HG03139 (cell line): Measurements from ENCODE around the gene GNA14.
"Not testable (repeated sequence)": the region's sequence is repeated elsewhere in the genome, so short reads cannot be mapped to it uniquely, and the experiment has no call there.

Experiments used
- ATAC-seq: cut with Tn5 transposase; IDR thresholded peaks from one replicate; pipeline ENCODE4 v1.9.1; 2021; ENCODE audit not compliant: unreplicated experiment

GNA14 gene

DNA sequence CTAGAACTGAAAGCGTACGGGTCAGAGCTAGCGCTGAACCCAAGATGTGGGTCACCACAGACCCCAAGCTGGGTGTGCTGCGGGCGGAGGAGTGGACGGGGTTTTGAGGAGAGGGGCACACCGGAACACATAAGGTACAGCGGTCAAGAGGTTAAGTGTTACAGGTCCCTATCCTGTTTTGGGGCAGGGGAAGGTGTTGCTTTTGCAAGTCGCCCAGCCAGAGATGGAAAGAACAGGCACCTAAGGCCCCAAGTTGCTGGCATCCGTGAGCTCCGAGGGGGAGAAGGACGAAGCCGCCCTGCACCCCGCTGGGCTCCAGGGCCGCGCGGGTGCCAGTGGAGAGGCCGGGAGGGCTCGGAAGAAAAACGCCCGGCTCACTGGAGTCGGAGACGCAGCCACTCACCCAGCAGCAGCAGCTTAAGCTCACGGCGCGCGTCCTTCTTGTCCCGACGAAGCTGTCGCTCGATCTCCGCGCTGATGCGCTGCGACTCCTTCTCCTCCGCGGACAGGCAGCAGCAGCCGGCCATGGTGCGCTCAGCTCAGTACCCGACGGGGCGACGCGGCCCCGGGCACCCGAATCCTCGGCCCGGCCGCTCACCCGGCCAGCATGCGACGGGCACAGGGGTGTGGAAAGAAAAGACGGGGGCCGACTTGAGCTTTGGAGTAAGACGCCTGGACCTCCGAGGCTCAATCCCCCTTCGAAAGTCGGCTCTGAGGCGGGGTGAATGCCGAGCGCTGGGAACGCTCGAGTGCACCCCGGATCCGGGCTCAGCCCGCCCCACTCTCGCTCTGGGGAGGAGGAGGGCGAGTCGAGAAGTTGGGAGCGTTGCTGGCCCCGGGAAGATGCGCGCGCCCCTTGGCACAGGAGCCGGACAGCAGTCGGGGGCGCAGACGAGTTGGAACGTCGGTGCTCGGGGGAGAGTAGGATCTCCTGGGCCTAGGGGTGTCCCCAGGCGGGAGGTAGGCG lies 572 bp downstream of the GNA14 start:
- no peak for ATAC-seq

DNA sequence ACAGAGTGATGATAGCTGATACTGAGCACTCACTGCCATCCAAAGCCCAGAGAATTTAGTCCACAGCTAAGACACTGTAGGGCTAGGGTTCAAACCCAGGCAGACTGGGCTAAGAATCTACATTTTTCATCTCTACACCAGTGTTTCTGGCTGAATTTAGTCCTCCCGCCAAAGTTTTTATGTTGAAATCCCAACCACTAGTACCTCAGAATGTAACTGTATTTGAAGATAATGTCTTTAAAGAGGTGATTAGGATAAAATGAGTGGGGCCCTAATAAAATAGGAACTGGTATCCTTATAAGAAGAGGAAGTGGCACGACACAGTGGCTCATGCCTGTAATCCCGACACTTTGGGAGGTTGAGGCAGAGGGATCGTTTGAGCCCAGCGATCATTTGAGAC lies 4.3 kb downstream of the GNA14 start:
- no peak for ATAC-seq

GRCh38 chr9:77640741-77641580 lies 7.2 kb downstream of the GNA14 start:
- ATAC-seq = no peak

DNA sequence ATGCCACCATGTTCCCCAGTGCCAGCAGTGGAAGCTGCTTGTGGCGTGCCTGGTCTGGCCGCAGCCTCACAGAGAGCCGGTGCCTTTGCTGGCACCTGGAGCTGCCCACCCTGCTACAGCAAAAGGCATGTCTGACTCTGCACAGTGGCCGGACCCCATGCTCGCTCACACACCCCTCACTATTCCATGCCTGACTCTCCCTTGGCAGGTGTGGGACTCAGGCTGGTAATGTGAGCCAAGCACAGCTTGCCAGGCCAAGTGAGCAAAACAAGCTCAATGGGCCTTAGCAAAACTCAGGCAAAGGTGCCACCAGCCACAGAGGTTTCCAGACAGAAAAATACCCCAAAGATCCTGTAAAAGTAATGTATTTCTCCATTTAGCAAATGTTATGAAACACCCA lies 15.5 kb downstream of the GNA14 start:
- no peak for ATAC-seq

DNA sequence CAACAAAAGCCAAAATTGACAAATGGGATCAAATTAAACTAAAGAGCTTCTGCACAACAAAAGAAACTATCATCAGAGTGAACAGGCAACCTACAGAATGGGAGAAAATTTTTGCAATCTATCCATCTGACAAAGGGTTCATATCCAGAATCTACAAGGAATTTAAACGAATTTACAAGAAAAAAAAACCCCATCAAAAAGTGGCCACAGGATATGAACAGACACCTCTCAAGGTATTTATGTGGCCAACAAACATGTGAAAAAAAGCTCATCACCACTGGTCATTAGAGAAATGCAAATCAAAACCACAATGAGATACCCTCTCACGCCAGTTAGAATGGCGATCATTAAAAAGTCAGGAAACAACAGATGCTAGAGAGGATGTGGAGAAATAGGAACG lies 19.3 kb downstream of the GNA14 start:
- ATAC-seq = not testable (repeated sequence)

DNA sequence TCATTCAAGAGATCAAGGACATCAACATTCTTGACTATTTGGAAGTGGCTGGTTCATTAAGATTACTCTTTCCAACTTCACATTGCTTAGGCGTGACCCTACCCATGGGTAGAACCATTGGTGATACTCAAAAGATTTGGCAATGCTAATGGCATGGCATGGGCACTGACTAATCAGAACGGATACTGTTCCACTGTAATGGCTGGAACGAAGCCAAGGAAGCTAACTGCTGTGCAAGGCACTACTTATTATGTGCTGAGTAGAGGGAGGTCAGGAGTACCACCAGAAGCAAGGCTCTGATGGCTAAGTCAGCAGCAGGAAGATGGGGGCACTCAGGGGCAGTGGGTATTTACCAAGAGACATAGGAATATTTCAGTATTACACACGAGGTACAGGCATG lies 31.9 kb downstream of the GNA14 start:
- ATAC-seq = no peak

DNA sequence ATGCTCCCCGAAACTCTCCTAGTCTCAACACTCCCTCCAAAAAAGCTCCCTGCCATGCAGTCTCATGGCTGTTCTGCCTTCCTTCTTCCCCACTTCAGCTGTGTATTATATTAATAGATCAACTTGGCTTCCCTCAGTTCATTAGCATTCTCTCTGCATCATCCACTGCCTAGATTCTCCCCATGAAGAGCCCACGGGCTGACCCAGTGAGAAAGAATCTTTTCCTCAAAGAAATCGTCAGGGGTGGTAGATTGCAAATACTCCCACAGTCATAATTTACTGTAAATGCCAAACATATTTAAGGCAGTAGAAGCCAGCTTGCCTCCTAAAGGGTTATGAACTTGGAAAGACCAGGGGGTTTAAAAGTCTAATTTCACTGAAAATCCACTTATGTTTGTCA lies 33.5 kb downstream of the GNA14 start:
- ATAC-seq = no peak

DNA sequence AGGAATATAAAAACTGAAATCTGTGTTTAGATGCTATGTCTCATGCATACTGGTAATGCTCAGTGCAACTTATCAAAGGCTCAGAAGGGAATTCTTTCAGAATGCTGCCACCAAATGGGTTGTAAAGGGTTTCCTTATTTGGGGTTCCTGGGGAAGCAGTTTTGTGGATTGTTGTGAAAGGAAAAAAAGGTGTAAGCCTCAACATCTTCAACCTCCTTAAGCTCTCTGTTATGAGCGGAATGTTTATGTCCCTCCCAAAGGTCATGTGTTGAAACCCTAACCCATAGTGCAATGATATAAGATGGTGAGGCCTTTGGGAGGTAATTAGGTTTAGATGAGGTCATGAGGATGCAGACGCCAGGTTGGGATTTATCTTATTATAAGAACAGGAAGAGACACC lies 41.6 kb downstream of the GNA14 start:
- no peak for ATAC-seq

GRCh38 chr9:77605449-77606220 lies 42.5 kb downstream of the GNA14 start:
- no peak for ATAC-seq

DNA sequence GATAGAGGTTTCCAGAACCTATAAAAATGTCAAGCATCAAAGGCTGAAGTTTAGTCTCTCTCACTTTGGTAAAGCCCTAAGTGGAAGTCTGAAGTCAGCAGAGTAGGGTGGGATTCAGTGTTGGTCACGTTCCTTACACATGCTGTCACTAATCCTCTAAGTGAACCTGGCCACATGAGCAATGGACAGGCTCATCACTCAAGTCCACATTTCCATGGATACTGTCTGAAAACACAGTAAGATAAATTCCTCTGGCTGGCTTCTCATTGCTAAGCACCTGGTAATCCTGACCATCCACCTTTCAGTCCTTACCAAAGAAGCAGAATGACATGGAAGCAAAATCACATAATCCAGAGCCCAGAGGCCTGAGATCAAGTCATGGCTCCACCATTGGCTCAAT lies 43.8 kb downstream of the GNA14 start:
- ATAC-seq = no peak

- ATAC-seq = no peak
These were observed 45.3 kb downstream of the GNA14 start for GRCh38 chr9:77602852-77603251.

GRCh38 chr9:77601476-77602099 lies 46.5 kb downstream of the GNA14 start:
- ATAC-seq = no peak

DNA sequence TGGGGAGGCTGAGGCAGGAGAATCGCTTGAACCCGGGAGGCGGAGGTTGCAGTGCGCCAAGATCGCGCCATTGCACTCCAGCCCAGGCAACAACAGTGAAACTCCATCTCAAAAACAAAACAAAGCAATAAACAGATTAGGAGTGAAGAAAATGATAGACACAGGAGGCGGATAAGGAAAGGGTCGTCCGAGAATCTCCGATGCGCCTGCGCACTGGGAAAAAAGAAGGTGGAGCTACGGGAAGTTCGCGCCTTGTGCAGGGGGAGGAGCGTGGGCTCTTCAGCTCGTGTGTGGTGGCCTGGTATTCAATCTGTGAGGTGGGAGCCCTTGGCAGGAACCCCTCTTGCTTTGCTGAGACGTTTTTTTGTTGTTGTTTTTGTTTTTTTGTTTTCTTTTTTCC lies 47.3 kb downstream of the GNA14 start:
- ATAC-seq = no peak

GRCh38 chr9:77599492-77599891 lies 48.6 kb downstream of the GNA14 start:
- no peak for ATAC-seq

DNA sequence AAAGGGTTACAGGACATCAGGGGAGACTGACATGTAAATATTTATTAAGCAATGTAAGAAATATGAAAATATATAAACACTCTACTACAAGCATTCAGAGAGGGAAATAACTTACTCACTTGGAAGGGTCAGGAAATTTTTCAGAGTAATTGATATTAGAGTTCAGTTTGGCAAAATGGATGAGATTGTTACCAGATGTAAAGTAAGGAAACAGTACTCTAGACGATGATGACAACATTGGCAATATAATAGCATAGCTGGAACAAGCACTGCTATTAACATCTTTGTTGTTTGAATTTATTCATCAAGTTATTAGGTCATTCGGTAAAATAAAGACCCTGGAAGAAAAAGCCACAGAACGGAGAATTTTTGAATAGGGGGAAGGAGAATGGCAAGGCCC lies 49.1 kb downstream of the GNA14 start:
- no peak for ATAC-seq

- ATAC-seq = no peak
These were observed 49.6 kb downstream of the GNA14 start for GRCh38 chr9:77598524-77598923.

- no peak for ATAC-seq
These were observed 51.1 kb downstream of the GNA14 start for GRCh38 chr9:77597057-77597456.

DNA sequence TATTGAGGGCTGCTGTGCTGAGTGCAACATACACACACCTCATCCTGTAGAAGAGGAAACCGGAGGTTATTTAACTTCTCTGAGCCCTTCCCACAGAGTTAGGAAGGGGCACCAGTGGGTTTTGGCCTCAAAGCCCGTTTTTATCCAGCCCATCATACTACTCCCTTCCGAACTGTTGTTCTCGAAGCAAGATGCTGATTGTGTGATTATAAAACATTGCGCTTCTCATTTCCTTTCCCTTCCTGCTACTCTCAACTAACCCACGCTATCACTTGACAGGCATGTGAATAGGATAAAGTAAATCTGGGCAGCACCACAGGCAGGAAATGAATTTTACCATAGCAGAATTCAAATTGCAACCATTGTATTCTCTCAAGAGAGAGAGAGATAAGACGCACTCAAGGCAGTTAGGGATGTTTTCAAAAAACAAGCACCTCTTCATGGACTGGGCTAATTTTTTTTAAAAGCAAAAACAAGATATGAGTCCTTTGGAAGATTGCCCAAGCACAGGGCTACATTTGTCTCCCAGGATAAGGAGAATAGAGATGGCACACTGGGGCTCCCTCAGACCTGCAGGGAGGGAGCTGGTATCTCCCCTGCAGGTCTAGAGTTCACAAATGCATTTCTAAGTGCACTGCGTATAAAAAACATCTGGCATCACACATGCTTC lies 52.6 kb downstream of the GNA14 start:
- ATAC-seq = no peak

- ATAC-seq = no peak
These were observed 53.2 kb downstream of the GNA14 start for GRCh38 chr9:77594963-77595362.

DNA sequence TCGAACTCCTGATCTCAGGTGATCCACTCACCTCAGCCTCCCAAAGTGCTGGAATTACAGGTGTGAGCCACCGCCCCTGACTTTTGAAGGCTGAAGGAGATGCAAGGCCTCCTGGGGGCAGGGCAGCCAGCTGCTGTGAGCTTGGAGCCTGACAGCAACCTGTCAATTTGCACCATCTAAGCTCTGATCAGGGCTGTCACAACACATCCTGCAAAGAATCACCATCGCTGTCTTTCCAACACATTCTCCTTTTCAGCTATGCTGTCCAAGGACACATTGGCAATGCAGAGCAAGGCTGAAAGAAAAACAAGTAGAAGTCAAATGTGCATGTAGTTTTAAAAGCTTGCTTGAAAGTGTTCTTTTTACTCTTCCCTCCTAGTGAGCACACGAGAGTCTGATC lies 54.6 kb downstream of the GNA14 start:
- ATAC-seq = no peak
